Right atrium auricular region (tissue), 2 donors: Measurements from ENCODE around the gene ZNF836. TPM values are rescaled to one million over a fixed set of nuclear protein-coding genes. Genes with fewer than 3 reads are reported as not detected.

ENCODE experiments used
- DNase-seq: peaks from one replicate; pipeline ENCODE4 v3.0.0-alpha.2; 2019; ENCODE audit warnings: low spot score
- H3K27ac ChIP-seq, 2 donors: fragments of 200-600 bp; sonication (generic); 1 replicate in 1 of 2; 2 replicates in 1 of 2; pipeline ENCODE4 v1.5.1; 2016 to 2019
- H3K27me3 ChIP-seq, 2 donors: fragments of 200-600 bp; sonication (generic); one replicate each; pipeline versions ENCODE4 v1.5.1 to v1.6.0; 2017 to 2019
- H3K36me3 ChIP-seq: fragments of 200-600 bp; sonication (generic); one replicate; pipeline ENCODE4 v1.5.1; 2016
- H3K4me1 ChIP-seq, 2 donors: fragments of 200-600 bp; sonication (generic); one replicate each; pipeline versions ENCODE4 v1.5.1 to v1.6.0; 2017 to 2019
- H3K4me3 ChIP-seq, 2 donors: fragments of 200-600 bp; sonication (generic); 1 replicate in 1 of 2; 2 replicates in 1 of 2; pipeline ENCODE4 v1.5.1; 2017 to 2019; ENCODE audit warnings: mild to moderate bottlenecking in 1 of 2, moderate library complexity in 1 of 2
- H3K9me3 ChIP-seq, 2 donors: fragments of 200-600 bp; sonication (generic); one replicate each; pipeline ENCODE4 v1.5.1; 2019
- CTCF ChIP-seq, 2 donors: fragments of 200-600 bp; sonication (generic); IDR thresholded peaks; one replicate each; pipeline ENCODE4 v1.5.1; 2019; ENCODE audit warnings: antibody characterized with exemption in 2 of 2
- total RNA-seq, 2 donors: library from RNA; depleted of rRNA; stranded (reverse); fragments of >200 nt; gene quantifications; one replicate each; pipeline ENCODE4 v1.1.0, GENCODE V29; 2016

The ZNF836 gene
- total RNA-seq, 2 donors from 2014 or later: 2.2 to 7.6 TPM

DNA sequence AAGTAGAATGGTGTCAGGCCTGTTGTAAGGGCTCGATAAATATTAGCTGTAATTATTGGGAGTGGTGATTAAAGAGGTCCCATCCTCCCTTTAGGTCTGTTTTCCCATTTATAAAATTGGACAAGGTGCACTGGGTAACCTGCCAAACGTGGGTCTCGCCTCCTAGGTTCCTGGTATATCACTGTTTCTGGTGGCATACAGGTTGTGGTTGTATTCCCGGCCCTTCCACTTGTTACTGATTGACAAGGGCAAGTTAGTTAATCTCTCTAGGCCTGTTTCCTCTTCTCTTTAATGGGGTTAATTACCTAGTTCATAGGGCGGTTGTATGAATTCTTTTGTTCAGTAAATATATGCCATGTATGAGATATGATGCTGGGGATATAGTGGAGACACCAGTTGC is 20.0 kb upstream of the ZNF836 start:
- no peak for TF ChIP-seq CTCF (IDR thresholded peaks at IDR 0.05)
- Histone ChIP-seq H3K4me1 (peaks cover 0 to 66% of the 10 kb centered on the region in 2 donors), H3K27ac (peak overlapping the region; percentile 96 to 98), H3K4me3 (peak overlapping the region; percentile 88 to 89), H3K36me3 (peaks cover 19% of the 10 kb centered on the region), H3K9me3 (no peaks in the 10 kb centered on the region), H3K27me3 (no peaks in the 10 kb centered on the region)
- DNase-seq: no peak

GRCh38 chr19:52190487-52191293 is 19.3 kb upstream of the ZNF836 start:
- DNase-seq: peak; percentile 62

DNA sequence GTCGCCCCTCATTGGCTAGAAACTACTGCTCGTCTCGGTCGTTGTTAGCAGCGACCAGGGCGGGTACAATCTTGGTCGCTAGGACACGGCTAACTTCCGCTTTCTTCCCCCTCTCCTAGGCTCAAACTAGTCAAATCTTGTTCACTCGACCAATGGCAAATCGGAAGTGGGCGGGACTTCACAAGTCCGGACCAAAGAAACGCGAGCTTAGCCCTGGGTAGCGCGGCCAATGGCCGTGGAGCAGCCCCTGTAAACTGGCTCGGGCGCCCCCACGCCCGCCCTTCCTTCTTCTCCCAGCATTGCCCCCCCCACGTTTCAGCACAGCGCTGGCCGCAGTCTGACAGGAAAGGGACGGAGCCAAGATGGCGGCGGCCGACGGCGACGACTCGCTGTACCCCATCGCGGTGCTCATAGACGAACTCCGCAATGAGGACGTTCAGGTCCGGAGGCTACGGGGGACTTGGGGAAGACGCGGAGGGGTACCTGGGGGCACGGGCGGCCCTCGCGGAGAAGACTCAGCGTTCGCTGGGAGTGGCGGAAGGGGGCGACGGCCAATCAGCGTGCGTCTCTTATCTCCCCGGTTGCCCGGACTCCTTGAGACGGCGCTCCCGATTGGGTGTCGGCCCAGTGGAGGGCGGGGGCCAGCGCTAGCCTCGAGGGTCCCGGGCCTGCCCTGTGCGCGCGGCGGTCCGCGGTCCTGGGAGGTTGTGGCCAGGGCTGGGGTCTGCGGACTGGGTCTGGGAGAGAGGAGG is 18.5 kb upstream of the ZNF836 start, which contains the start of gene PPP2R1A:
TSS of gene PPP2R1A (plus strand) at position 318 of the 752 bp plus-strand sequence. CDS start at position 363, 45 bp downstream.
- no peak for TF ChIP-seq CTCF (IDR thresholded peaks at IDR 0.05)
- Histone ChIP-seq H3K4me3 (peak within 1 kb of the TSS; percentile 88 to 89), H3K4me1 (peaks cover 0 to 51% of the 10 kb centered on the region in 2 donors), H3K27ac (peak within 1 kb of the TSS; percentile 96 to 98), H3K27me3 (no peaks in the 10 kb centered on the region), H3K36me3 (peaks cover 8% of the 10 kb centered on the region), H3K9me3 (no peaks in the 10 kb centered on the region)
- DNase-seq: peak; percentile 100

More at GRCh38 chr19:52190487-52191293, 19.3 kb upstream of the ZNF836 start:
- Histone ChIP-seq H3K4me1 (peaks cover 0 to 59% of the 10 kb centered on the region in 2 donors), H3K27me3 (no peaks in the 10 kb centered on the region), H3K4me3 (peak overlapping the region; percentile 88 to 89), H3K27ac (peak overlapping the region; percentile 96 to 98), H3K36me3 (peaks cover 14% of the 10 kb centered on the region), H3K9me3 (no peaks in the 10 kb centered on the region)
- no peak for TF ChIP-seq CTCF (IDR thresholded peaks at IDR 0.05)

GRCh38 chr19:52188822-52189734 is 17.7 kb upstream of the ZNF836 start:
- peaks cover 8% of the 10 kb centered on the region for H3K36me3 ChIP-seq
- peak overlapping the region; percentile 36 to 50 for H3K4me3 ChIP-seq
- DNase-seq: peak; percentile 84
- TF ChIP-seq CTCF (IDR thresholded peaks at IDR 0.05): no peak
- H3K4me1 ChIP-seq: peaks cover 0 to 42% of the 10 kb centered on the region in 2 donors
- no peaks in the 10 kb centered on the region for H3K27me3 ChIP-seq
- no peaks in the 10 kb centered on the region for H3K9me3 ChIP-seq
- peak overlapping the region; percentile 90 to 95 for H3K27ac ChIP-seq

GRCh38 chr19:52187407-52187806 is 16.0 kb upstream of the ZNF836 start:
- peaks cover 0 to 26% of the 10 kb centered on the region in 2 donors for H3K4me1 ChIP-seq
- no peak for DNase-seq
- H3K27me3 ChIP-seq: no peaks in the 10 kb centered on the region
- TF ChIP-seq CTCF (IDR thresholded peaks at IDR 0.05): no peak
- H3K9me3 ChIP-seq: no peaks in the 10 kb centered on the region
- H3K4me3 ChIP-seq: no peak overlapping the region
- no peaks in the 10 kb centered on the region for H3K36me3 ChIP-seq
- H3K27ac ChIP-seq: no peak overlapping the region
